HG03354 (cell line): ENCODE measurements around the gene MTA1.

Experiments
- ATAC-seq: cut with Tn5 transposase; IDR thresholded peaks from one replicate; pipeline ENCODE4 v1.9.1; 2021; ENCODE audit warnings: mild to moderate bottlenecking; ENCODE audit not compliant: unreplicated experiment, poor library complexity, severe bottlenecking

Gene MTA1

DNA sequence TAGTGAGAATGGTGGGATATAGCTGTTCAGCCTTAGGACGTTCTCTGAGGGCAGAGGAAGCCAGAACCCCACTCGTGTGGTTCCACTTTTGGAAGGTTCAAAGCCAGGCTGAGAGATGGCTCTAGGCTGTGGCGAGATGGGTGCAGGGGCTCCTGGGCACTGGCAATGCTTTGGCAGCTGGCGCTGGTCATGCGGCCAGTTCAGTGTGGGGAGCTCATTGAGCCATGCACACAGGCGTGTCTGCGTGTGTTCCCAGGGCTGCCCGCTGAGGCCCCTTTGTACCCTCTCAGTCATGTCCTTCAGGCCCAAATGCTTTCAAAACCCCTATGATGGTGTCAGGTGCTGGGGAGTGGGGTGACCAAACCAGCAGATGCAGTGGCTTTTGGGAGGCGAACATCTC lies 19.6 kb upstream of the MTA1 start:
- ATAC-seq: no peak

DNA sequence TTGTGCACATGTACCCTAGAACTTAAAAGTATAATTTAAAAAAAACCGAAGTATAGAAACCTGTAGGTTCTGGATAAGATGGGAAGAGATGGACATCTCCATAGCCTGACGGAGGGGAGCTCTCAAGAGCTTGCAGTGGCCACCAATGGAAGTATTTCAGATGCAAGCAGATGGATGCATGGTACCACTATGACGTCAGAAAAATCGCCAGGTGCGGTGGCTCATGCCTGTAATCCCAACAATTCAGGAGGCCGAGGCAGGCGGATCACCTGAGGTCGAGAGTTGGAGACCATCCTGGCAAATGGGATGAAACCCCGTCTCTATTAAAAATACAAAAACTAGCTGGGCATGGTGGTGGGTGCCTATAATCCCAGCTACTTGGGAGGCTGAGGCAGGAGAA lies 17.9 kb upstream of the MTA1 start:
- no peak for ATAC-seq

DNA sequence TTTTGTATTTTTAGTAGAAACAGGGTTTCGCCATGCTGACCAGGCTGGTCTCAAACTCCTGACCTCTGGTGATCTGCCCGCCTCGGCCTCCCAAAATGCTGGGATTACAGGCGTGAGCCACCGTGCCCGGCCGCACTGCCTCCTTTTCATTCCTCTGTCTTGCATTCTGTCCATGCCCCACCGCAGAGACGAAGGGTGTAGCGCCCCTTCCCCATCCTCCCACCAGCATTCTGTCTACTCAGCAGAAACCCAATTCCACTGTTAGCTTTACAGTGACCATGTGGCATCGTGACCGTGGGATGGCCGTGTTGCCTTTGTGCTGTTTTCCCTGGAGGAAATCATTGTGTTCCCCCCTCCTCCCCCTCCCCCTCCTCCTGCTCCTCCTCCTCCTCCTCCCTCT lies 11.0 kb upstream of the MTA1 start:
- ATAC-seq: no peak

DNA sequence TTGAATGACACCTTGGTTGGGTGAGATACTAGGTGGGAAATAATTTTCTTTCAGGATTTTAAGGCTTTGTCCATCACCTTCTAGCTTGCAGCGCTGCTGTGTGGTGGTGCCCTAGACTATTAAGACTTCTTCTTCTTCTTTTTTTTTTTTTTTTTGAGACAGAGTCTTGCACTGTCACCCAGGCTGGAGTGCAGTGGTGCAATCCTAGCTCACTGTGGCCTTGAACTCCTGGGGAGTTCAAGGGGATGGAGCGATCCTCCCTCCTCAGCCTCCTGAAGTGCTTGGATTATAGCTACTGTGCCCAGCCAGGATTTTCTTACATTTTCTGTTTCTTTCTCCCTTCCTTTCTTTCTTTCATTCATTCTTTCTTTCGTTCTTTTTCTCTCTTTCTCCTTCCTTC lies 10.3 kb upstream of the MTA1 start:
- no peak for ATAC-seq

DNA sequence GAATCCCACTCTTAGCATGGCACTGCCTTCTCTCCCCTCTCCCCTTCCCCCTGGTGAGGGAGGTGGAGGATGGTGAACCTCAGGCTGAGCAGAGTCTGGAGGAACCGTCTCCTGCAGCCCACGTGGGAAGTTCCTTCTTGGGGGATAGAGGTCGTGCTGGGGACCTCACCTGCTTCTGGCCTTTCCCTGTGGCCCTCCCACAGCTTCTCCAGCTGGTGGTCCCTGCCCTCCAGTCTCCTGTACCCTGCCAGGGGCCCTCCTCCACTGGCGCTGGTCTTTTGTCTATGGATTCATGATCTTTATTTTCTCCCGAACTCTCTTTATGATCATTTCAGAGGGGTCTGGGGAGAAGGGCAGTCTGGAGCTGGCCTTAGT lies 9.0 kb upstream of the MTA1 start:
- no peak for ATAC-seq

DNA sequence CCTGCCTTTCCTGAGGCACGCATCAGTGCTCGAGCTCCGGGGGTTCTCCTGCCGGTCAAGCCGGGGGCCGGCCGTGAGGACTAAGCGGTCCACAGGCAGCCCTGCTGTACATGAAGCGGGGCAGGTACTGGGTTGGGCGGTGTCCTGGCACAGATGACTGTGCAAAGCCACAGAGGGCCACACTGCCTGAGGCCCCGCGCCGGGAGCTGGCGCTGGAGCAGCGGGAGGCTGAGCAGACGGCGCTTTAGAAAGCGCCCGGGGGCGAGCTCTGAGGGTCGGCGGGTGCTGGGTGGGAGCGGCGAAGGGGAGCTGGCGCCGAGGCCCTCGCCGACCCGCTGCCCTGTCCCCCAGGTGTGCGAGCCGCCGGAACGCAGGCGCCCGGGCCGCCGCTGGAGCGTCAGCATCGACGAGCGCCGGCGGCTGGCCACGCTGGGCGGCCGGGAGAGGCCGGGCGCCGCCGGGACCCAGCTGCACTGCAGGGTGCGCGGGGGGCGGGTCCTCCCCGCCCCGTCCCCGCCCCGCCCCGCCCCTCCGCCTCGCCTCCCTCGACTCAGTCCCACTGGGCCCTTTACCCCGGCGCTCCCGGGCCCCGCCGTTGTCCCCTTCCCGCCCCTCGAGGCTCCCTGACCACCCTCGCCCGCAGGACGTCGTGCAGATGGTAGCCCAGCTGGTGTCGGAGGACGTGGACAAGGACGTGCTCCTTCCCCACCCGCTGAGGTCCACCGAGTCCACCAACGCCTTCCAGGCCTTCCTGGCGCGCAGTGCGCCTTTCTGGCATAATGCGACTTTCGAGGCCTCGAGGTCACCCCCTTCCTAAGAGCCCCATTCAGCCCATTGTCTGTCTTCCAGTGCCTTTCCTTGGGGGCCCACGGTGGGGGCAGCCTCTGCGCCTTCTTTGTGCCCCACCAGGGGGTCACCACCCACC lies 8.3 kb upstream of the MTA1 start:
- ATAC-seq: no peak

DNA sequence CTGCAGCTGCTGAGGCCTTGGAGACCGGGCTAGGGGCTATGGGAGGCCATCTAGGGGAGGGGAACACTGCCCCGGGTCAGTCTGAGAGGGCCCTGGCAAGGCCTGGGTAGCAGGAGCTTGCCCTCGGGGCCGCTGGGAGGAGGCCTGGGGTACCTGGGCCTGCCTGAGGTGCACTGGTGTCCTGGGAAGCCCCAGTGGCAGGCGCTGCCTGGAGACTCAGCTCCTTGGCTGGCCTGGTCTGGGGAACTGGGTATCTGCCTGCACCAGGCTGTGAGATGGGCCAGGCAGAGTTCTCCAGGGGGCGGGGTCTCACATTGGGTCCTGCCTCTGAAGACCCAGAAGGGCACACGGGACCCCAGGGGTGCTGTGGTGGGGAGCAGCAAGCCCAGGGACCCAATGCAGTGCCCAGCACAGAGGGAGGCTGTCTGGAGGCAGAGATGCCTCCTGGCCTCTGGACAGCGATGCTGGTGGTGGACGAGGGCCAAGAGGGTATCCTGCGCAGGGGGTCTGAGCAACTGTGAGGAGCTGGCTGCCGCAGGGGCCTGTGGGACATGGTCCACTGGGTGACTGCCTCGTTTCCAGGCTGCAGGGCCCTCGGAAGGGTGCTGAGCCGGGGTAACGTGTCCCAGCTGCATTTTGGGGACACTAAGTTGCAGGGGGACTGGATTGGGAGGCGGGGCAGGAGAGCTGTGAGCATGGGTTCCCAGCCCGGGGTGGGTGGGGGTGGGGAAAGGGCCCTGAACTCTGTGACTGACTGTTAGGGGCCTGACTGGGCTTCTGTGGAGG lies 7.4 kb upstream of the MTA1 start:
- no peak for ATAC-seq

DNA sequence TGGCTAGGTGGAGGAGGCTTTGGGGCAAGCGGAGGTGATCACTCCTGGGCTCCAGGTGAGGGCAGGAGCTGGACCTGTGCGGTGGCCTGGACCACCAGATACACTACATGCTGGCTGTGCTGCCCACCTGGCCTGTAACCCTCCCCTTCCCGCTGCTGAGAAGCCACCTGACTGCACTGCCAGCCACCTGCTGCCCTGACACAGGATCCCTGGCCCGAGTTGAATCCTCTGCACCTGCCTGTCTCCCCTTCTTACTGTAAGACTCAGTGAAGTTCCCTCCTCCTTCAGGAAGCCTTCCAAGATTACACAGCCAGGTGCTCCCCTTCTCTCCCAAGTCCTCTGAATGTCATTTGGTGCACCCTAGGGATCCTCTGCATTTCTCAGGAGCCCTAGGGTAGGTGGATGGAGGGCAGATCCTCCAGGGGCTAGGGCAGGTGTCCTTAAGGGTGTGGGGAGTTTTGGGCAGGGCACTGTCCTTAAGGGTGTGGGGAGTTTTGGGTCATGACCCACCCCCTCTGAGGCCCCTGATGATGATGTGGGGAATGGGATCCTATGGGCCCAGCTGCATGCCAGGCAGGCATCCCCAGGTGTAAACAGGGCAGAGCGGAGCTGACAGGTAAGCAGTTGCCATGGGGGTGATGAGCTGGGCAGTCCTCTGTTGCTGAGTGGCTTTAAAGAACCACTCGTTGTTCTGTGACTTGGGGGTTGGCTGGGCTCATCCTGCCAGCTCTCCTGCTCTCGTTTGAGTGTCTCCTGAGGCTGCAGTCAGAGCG lies 6.7 kb upstream of the MTA1 start:
- no peak for ATAC-seq

DNA sequence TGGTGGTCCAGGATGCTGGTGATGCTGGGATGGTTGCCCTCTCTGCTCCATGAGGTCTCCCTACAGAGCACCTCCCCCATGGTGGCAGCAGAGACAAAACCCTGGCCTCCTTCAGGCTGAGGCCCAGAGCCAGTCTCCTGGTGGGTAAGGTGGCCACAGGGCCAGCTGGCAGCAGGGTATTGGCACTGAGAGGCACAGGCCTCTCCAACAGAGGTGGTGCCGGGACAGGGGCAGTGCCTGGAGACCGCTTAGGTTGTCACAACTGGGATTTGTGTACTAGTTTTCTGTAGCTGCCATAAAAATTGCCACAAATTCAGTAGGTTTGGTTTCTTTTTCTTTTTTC lies 6.1 kb upstream of the MTA1 start:
- no peak for ATAC-seq

DNA sequence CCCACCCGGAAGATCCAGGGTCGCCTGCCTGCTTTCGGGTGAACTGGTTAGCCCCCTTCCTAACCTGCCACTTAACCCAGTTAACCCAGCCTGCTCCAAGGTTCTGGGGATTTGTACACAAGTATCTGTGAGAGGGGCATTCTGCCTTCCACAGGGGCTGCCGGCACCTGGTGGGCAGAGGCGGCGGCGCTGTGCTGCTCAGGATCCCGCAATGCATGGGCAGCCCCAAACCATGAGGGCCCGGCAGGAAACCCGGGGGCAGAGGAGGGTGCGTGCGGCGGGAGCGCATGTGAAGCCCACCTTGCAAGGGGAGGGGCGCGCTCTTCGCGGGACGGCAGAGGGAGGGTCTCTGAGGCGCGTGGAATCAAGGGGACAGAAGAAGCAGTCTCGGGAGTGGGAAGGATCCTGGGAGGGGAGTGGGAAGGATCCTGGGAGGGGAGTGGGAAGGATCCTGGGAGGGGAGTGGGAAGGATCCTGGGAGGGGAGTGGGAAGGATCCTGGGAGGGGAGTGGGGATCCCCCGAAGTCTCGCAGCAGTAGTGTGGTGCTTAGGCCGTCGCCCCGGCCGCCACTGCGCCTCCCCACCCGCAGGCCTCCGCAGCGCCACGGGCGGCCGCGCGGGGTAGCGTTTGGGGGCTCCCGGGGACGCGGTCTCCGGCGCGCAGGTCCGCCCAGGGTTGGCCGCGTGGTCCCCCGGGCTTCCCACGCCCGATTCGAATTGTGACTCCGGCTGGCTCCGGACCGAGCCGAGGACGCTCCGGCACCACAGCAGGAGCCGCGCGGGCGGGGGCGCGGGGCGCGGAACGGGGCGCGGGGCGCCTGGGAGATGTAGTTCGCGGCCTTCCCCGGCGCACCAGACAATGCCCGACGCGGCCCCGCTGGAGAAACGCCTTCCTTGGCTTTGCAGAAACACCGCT lies 4.9 kb upstream of the MTA1 start:
- ATAC-seq: peak; percentile 65

DNA sequence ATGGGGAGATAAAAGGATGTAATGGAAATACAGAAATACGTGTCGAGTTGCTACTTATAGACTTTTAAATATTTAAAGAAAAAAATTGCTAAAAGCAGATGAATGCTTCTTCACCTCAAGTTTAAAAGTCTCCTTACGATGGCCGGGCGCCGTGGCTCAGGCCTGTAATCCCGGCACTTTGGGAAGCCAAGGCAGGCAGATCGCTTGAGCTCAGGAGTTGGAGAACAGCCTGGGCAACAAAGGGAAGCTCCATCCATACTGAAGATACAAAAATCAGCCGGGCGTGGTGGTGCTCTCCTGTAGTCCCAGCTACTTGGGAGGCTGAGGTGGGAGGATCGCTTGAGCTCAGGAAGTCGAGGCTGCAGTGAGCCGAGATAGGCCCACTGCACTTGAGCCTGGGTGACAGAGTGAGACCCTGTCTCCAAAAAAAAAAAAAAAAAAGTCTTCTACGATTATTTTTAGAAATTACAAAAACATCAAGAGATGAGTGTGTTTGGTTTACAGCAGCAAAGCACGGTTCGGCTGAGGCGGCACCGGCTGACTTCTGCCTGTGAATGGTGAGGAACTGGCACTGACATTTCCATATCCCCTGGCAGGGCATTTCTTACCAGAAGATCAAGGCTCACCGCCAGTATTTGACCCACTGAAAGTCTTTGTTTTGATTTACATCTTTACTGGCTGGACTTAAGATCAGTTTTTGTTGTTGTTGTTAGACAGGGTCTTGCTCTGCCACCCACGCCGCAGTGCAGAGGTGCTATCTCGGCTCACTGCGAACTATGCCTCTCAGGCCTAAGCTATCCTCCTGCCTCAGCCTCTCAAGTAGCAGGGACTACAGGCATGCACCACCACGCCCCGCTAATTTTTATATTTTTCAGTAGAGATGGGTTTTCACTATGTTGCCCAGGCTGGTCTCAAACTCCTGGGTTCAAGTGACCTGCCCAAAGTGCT lies 3.9 kb upstream of the MTA1 start:
- no peak for ATAC-seq

DNA sequence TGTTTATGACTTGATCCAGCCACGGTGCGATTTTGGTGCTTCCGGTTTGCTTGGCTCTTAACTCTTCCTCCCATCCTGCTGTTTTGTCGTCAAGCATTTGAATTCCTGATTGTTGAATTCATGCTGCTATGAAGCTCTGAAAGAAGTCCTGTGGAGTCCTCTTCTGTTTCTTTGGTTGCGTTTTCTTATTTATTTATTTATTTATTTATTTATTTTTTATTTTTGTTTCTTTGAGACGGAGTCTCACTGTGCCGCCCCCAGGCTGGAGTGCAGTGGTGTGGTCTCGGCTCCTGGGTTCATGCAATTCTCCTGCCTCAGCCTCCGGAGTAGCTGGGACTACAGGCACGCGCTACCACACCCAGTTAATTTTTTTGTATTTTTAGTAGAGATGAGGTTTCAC lies 3.0 kb upstream of the MTA1 start:
- no peak for ATAC-seq

DNA sequence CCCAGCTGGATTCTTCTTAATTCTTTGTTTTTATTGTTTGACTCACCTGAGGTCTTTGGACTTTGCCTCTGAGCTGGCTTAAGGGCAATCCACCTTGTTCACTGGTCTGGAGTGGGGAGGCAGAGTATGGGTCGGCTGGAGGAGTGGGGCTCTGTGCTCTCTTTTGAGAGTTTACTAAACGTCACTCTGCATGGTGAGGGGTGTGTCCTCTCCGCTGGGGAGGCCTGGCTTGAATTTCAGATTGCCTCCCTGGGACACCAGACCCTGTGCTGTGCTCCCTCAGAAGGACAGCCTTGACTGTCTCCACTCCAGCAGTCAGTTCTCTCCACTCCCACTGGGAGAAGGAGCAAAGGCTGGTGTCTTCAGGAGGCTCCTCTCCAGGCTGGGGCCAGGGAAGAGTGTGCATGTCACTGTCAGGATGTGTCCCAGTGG lies 1.9 kb upstream of the MTA1 start:
- ATAC-seq: no peak

DNA sequence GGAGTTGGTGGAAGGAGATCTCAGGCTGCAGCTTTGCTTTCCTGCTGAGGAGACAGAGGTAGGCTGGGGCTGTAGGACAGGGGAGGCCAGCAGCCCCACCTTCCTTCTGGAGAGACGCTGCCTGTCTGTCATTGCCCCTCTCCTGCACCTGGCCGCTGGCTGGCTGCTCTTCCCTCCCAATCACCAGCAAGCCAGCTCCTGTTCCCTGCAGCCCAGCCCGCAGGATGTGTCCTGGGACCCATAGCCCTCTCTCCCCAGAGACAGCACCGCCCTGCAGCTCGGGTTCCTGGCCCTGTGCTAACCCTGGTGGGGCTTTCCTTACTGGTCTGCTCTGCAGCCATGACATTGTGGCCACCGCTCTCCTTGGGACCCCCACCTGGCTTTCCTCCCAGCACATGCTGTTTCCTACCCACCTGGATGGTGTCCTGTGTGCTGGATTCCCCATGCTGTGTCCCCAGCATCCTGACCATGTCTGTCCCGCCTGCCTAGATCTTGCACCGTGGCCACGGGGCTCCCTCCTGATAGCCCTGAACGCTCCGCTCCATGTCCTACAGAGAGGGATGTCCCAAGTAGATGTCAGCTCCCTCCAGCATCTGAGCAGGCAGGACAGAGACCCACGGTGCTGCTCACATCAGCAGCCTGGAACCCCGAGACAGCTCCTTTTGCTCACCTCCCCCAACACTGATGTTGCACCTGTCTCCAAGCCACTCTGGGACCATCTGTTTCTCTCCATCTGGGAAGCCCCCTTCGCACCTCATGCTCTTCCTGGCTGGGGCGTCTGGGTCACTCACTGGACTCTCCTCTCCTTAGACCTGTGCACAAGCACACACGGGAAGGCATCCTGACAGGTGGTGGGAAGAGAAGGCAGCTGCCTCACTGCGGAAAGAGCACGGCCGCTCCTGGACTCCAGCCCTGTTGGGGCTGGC lies 1.1 kb upstream of the MTA1 start:
- no peak for ATAC-seq

DNA sequence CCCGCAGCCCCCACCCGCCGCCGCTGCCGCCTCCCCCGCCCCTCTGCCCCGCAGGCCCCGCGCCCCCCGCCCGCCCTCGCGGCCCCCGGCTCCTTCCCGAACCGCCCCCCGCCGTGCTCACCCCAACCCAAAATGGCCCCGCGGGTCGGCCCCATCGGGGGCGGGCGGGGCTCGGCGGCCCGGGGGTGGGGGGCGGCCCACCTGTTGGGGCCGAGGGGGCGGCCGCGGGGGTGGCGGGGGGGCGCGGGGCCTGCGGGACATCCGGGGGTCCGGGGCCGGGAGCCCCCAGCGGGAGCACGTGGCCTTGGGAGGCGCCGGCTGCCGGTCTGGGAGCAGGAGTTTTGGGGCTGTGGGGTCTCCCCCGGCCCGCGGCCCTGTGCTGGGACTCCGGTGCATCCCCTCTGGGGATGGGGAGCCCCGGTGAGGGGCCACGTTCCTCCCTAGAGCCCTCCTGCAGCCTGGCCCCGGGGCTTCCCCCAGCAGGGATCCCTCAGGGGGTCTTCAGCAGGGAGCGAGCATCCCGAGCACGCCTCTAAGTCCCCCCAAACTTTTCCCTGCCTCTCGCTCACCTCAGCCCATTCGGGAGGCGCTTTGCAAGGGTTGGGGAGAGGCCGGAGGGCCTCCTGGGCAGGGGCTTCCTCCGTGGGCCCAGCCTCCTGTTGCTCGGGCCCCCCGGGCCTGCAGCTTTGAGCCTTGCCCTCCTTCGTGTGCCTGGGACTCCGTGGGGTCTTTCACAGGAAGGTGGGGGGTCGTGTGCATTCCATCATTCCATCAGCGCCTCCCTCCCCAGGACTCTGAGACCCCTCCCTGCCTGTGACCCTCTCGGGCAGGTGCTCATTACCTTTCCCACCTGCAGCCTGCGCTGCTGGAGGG lies 710 bp downstream of the MTA1 start:
- no peak for ATAC-seq

DNA sequence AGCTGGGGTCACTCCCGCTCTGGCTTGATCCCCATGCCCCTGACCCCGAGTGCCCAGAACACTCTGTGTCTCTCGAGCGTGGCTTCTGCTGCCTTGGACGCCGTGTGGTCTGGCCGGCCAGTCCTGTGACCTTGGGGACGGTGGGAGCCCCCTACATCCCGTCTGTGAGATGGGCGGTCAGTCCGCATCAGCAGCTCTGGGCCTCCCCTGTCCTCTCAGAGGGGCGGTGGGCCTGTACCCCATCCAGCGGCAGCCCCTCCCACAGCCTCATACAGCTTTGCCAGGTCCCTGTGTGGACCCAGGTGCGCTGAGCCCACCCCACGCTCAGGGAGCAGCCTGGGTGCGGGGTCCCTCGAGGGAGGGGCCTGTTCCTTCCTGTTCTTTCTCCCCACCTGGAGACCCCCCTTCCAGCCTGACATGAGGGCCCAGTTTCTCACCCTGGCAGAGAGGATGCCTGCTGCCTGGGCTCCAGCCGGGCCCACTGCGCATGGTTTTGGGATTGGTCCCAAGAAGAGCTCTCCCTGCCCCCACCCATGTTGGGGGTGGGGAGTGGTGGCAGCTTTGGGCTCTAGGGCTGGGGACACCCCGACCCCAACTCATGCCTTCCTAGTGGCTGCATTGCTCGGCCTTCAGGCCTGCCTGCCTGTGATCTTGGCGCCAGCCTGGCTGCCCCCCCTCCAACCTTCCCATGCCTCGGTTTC lies 1.5 kb downstream of the MTA1 start:
- ATAC-seq: no peak
